GM21515 (cell line): Measurements from ENCODE around the gene ACVR1.

ENCODE experiments used
- ATAC-seq: cut with Tn5 transposase; IDR thresholded peaks from one replicate; pipeline ENCODE4 v1.9.1; 2021; ENCODE audit not compliant: unreplicated experiment

ACVR1 gene

GRCh38 chr2:157857881-157858280 lies 18.2 kb downstream of the ACVR1 start:
- no peak for ATAC-seq

GRCh38 chr2:157856187-157856515 lies 20.0 kb downstream of the ACVR1 start:
- no peak for ATAC-seq

- no peak for ATAC-seq
Observed at GRCh38 chr2:157853820-157854219, 22.3 kb downstream of the ACVR1 start.

GRCh38 chr2:157853211-157853610 lies 22.9 kb downstream of the ACVR1 start:
- ATAC-seq: no peak

DNA sequence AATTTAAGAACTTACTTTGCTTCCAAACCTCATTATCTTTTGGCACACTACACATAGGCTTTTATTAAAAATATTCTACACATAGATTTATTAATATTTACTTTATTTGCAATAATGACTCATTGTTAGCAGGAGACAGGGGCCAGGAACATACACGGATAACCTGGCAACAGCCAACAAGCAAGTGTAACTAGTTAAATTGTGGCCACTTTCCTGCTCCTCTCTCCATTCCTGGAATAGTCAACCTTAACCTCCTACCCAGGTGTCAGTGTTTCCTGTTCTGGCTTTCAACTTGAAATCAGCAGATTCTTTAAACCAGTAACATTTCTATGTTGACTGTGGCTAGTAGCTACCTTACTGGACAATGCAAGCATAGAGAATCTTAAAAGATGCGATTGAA lies 26.5 kb downstream of the ACVR1 start:
- no peak for ATAC-seq

DNA sequence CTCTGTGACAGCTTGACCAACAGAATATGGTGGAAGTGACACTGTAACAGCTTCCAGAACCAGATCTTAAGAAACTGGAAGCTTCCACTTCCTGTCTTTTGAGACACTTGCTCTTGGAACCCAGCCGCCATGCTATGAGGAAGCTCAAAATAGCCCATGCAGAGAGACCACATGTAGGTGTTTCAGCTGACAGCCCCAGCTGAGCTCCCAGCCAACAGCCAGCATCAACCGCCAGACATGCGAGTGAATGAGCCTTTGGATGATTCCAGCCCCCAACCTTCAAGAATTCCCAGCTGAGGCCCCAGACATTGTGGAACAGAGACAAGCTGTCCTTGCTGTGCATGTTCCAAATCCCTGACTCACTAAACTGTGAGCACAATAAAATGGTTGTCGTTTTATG lies 27.9 kb downstream of the ACVR1 start:
- ATAC-seq: no peak

DNA sequence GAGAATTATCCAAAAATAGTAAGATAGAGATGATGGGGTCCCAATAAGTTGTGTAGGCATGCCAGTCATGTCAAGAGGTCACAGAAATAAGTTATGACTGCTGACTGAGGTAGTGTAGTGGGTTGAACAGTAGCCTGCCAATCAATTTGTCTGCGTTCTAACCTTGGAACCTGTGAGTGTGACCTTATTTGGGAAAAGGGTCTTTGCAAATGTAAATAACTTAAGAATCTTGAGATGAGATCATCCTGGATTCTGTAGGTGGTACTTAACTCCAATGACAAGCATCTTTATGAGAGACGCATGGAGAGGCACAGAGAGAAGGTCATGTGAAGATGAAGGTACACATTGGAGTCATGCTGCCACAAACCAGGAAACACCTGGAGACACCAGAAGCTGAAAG lies 31.0 kb downstream of the ACVR1 start:
- no peak for ATAC-seq

DNA sequence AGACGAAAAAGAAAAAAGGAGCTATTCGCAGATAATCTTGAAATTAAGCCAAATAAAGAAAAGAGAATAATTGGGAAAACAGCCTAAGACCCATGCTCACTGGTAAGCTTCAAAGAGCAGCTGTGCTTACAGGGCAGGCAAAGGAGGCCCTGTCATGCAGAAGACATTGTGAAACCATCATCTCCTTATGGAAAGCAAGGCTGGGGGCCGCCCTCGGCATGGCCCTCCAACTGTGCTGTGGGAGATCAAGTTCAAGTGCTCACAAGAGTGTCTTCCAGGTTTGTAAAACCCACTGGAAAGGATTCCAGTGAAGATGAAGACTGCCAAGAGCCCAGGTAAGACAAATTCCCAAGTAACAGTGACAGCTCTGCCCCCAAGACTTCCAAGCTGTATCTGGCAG lies 32.2 kb downstream of the ACVR1 start:
- no peak for ATAC-seq

- ATAC-seq: no peak
Observed at GRCh38 chr2:157843081-157843480, 33.0 kb downstream of the ACVR1 start.

GRCh38 chr2:157842106-157842879 lies 33.8 kb downstream of the ACVR1 start:
- no peak for ATAC-seq

GRCh38 chr2:157841485-157841884 lies 34.6 kb downstream of the ACVR1 start:
- no peak for ATAC-seq

- no peak for ATAC-seq
Observed at GRCh38 chr2:157840568-157841156, 35.5 kb downstream of the ACVR1 start.

- no peak for ATAC-seq
Observed at GRCh38 chr2:157839822-157840221, 36.3 kb downstream of the ACVR1 start.

DNA sequence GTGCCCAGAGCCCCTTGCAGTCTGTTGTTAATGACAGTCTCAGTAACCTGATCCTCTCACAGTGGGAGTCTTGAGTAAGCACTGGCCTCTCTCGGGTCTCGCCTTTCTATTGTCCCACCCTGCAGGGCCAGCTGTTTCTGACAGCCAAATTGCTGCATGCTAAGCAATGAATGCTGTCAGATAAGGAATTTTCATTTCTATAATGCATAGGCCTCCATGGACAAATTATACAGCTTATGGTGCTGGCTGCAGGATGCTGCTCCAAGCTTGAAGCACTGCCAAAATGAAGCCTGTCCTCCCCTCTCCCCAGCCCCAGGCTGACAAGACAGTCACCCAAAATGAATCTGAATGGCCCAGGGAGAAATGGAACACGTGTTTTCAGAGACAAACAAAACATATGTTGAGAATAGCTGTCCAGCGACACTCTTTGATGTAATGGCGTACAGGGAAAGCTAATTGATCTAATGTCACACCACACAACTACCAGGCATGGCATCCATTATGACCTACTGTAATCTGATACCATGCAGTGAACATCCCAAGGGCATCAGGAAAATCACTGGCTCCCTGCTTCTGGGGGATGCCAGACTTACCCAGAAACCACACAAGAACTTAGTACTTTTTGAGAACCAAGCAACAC lies 36.8 kb downstream of the ACVR1 start:
- no peak for ATAC-seq

GRCh38 chr2:157838442-157839161 lies 37.5 kb downstream of the ACVR1 start:
- ATAC-seq: no peak

DNA sequence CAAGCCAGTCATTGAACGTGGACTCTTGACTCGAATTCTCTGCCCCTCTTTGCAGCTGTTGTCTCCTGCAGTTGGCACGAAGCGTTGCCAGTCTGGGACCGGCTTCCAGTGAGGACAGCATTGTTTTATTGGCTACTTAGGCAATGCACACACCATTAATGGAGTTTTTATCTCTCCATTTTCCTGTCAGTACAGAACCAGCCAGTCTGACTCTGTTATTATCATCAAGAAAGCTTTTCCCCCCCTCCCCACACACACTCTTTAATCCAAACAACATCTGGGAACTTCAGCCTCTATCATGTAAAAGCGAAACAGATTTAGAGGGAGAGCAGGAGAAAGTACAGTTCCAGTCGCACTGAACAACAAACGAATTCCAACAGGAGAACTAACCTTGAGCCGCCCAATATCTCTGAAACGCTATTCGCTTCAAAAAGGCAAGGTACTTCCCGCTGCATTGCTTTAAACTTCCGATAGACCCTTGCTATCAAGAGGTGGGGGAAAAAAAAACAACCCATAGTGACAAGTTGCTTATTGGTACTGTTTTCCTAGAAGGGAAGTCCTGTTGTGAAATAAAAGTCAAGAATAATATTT lies 38.2 kb downstream of the ACVR1 start:
- no peak for ATAC-seq

DNA sequence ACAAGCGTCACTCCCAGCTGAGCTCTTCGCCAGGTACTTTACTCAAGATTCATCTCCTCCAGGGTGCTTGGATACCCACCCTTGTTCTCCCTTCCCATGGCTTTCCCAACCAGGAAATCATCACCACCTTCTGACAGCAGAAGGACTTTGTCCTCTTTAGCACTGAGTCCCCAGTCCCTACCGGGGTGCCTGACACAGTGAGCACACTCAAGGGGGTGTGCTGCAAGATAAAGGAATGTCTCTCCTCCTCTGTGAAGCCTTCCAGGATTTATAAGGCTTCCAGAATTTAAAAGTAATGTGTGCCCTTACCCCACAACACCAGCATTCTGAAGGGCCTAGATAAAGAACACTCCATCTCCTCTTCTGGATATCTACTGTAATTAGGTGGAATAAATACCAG lies 39.6 kb downstream of the ACVR1 start:
- ATAC-seq: no peak

- no peak for ATAC-seq
Observed at GRCh38 chr2:157835425-157835824, 40.7 kb downstream of the ACVR1 start.

GRCh38 chr2:157835006-157835405 lies 41.1 kb downstream of the ACVR1 start:
- no peak for ATAC-seq

DNA sequence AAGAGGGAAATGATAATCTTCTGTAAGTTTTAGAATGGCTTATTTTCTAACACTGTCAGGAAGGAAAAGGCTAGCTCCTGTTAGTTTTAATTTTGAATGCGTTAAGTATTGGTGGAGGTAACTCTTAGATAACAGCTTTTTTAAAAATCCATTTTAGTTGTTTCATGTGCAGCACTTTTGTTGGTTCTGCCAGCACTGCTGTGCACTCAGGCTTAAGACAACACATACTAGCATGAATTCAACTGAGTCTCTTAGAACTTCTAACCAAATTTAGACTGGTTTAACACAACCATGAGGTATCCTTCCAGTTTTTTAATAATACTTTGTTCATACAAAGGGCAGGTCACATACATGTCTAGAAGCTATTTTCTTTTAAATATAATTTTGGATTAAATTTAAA lies 42.4 kb downstream of the ACVR1 start:
- no peak for ATAC-seq

DNA sequence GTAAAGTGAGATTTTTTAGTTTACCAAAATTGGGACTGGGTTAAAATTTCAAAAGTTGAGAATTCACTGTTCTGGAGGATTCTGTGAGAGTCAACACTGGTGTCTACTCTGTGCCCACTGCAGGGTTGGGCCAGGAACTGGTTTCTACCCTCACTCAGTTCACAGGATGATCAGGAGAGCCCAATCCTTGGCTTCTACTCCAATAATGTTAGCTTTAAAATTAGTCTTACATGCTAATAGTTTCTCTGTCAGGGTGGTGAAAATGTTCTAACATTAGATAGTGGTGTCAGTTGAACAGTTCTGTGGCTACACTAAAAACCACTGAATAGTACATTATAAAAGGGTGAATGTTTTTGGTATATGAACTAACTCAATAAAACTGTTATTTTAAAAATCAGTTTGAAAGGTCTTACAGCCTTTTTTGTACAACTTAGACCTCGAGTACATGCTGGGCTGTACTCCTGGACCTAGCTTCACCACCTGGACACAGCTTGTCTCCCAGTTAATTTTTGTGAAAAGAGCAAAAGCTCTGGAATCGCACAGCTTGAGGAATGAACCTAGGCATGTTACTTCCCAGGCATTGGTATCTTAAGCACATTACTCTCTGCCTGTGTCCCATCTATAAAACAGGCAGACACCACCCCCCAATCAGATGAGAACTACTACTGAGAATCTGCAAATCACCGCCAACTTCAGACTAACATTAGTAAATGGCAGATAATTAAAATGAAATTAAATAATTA lies 44.4 kb downstream of the ACVR1 start:
- ATAC-seq: no peak
